Lower leg skin (tissue), 4 donors: Measurements from ENCODE around the gene NUP107. TPM values are rescaled to one million over a fixed set of nuclear protein-coding genes. Genes with fewer than 3 reads are reported as not detected.

Experiments
- DNase-seq, 2 donors: peaks; one replicate each; pipeline ENCODE4 v3.0.0-alpha.2; 2019; ENCODE audit warnings: low spot score in 2 of 2
- H3K4me3 ChIP-seq: fragments of 200-600 bp; sonication (generic); 2 replicates; pipeline ENCODE4 v1.5.1; 2017; ENCODE audit warnings: mild to moderate bottlenecking, low read depth; ENCODE audit not compliant: poor library complexity, severe bottlenecking
- CTCF ChIP-seq, 3 donors: fragments of 450-650 bp; IDR thresholded peaks; one replicate each; pipeline ENCODE4 v1.5.1; 2016; ENCODE audit warnings: antibody characterized with exemption in 3 of 3, mild to moderate bottlenecking in 3 of 3, moderate library complexity in 2 of 3
- POLR2A ChIP-seq, 2 donors: fragments of 450-650 bp; IDR thresholded peaks; one replicate each; pipeline ENCODE4 v1.6.1; 2016 to 2017; ENCODE audit warnings: antibody characterized with exemption in 2 of 2, mild to moderate bottlenecking in 1 of 2, moderate library complexity in 1 of 2
- WGBS, 2 donors: methylation state at CpG; one replicate each; pipeline ENCODE4 v1.1.5; 2018; 5-methylcytosine and 5-hydroxymethylcytosine counted together
- intact Hi-C: fragments of 100-400 bp; cut with DNase I; formaldehyde crosslinking; loops from one replicate; pipeline ENCODE4 v1.15.0; 2023; ENCODE audit warnings: low total_unique reads
- total RNA-seq, 4 donors: library from RNA; depleted of rRNA; stranded (reverse); fragments of >200 nt; gene quantifications; one replicate each; pipeline ENCODE4 v1.1.0, GENCODE V29; 2016

Gene NUP107
- total RNA-seq, 4 donors from 2014 or later: 19.3 to 41.7 (median 31.9) TPM

GRCh38 chr12:68791897-68792481 is 105.2 kb downstream of the NUP107 start:
- intact Hi-C loops: no loop called here
- WGBS, 2 donors: 91 to 100% methylated on average over 2 of the region's 2 CpGs
- peak in 1 of 2 donors; percentile 20 for DNase-seq
- TF ChIP-seq CTCF (IDR thresholded peaks at IDR 0.05) (no peak), POLR2A (IDR thresholded peaks at IDR 0.05) (no peak)
- no peak overlapping the region for H3K4me3 ChIP-seq

- 81 to 88% methylated on average over 2 of the region's 2 CpGs for WGBS, 2 donors
- TF ChIP-seq POLR2A (IDR thresholded peaks at IDR 0.05): no peak
- TF ChIP-seq CTCF (IDR thresholded peaks at IDR 0.05): no peak
- peak in 1 of 2 donors; percentile 21 for DNase-seq
- intact Hi-C loops: no loop called here
- no peak overlapping the region for H3K4me3 ChIP-seq
These were observed 106.2 kb downstream of the NUP107 start for GRCh38 chr12:68792952-68793351.

- H3K4me3 ChIP-seq: no peak overlapping the region
- TF ChIP-seq POLR2A (IDR thresholded peaks at IDR 0.05) (no peak), CTCF (IDR thresholded peaks at IDR 0.05) (no peak)
- peak in 1 of 2 donors; percentile 64 for DNase-seq
- intact Hi-C loops: no loop called here
- 91 to 97% methylated on average over 4 of the region's 4 CpGs for WGBS, 2 donors
These were observed 106.7 kb downstream of the NUP107 start for GRCh38 chr12:68793436-68793835.

- DNase-seq: peak in 1 of 2 donors; percentile 8
- WGBS, 2 donors: 89 to 96% methylated on average over 4 of the region's 4 CpGs
- H3K4me3 ChIP-seq: no peak overlapping the region
- TF ChIP-seq POLR2A (IDR thresholded peaks at IDR 0.05) (no peak), CTCF (IDR thresholded peaks at IDR 0.05) (no peak)
- intact Hi-C loops: no loop called here
These were observed 107.3 kb downstream of the NUP107 start for GRCh38 chr12:68793975-68794652.

GRCh38 chr12:68794653-68795251 is 108.0 kb downstream of the NUP107 start:
- TF ChIP-seq CTCF (IDR thresholded peaks at IDR 0.05) (no peak), POLR2A (IDR thresholded peaks at IDR 0.05) (no peak)

More at GRCh38 chr12:68794653-68795251, 108.0 kb downstream of the NUP107 start:
- 91% methylated on average over 3 of the region's 3 CpGs for WGBS, 2 donors
- peak in 1 of 2 donors; percentile 13 for DNase-seq
- intact Hi-C loops: no loop called here
- H3K4me3 ChIP-seq: no peak overlapping the region

Other genes with a start within 250 kb of the NUP107 start
- 100 to 1,000 TPM in 3 of 4 donors, 10 to 100 TPM in 1; 96.1 to 183 (median 123) TPM for gene RAP1B, start 76.1 kb upstream of the NUP107 start, total RNA-seq
- 10 to 100 TPM in 1 of 4 donors, 1 to 10 TPM in 3; 4.5 to 13.9 (median 6.5) TPM for gene SLC35E3, start 59.2 kb downstream of the NUP107 start, total RNA-seq
- gene MDM2, start 121.2 kb downstream of the NUP107 start, total RNA-seq: 10 to 100 TPM; 50.0 to 73.4 (median 60.3) TPM
- 100 to 1,000 TPM in 3 of 4 donors, 10 to 100 TPM in 1; 76.1 to 149 (median 123) TPM for gene CPM, start 246.2 kb downstream of the NUP107 start, total RNA-seq